SIG-M5 treated with dmso at 0.1 percent for 504 hours (cell line): ENCODE measurements around the gene INS.

Source experiments
- DNase-seq: peaks from one replicate; lab custom pipeline; 2025; ENCODE audit not compliant: unreplicated experiment; lab: John Stamatoyannopoulos, UW

The INS gene

DNA sequence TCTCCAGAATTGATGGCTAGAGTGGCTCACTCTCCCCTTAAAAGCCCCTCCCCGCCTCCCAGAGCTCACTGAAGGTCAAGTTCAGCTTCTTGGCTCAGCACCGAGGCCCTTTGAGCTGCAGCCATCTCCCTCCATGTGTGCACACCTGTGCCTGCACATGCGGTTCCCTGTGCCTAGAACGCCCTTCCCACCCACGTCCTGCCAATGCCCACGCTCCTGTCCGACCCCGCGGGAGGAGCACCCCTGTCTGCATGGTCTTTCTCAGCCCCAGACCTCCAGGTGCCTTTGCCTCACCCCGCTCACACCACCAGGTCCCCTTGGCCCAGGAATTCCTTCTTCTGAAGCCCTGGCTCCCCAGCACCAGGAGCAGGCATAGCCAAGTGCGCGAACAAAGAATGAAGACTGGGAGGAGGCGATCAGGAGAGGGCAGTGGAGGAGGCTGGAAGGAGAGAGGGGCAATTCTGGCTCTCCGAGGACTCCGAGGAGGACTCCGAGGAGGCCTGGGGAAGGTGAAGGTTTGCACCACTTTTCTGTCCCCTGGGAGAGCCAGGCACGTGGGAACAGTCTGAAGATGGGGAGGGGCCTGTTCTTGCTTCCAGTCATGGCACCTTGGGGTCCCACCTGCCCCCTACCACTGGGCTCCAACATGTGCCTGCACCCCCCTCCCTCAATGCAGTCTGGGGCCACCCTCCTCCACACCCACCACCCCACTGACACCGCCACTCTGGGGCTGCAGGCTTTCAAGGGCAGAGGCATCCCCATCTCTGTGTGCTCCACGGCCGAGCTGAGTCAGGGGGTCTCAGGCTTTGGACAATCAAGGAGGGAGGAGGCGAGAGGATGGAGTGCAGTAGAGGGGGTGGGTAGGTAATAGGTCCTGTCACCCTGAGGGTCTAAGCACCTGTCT lies 39.5 kb downstream of the INS start:
- no peak for DNase-seq

DNA sequence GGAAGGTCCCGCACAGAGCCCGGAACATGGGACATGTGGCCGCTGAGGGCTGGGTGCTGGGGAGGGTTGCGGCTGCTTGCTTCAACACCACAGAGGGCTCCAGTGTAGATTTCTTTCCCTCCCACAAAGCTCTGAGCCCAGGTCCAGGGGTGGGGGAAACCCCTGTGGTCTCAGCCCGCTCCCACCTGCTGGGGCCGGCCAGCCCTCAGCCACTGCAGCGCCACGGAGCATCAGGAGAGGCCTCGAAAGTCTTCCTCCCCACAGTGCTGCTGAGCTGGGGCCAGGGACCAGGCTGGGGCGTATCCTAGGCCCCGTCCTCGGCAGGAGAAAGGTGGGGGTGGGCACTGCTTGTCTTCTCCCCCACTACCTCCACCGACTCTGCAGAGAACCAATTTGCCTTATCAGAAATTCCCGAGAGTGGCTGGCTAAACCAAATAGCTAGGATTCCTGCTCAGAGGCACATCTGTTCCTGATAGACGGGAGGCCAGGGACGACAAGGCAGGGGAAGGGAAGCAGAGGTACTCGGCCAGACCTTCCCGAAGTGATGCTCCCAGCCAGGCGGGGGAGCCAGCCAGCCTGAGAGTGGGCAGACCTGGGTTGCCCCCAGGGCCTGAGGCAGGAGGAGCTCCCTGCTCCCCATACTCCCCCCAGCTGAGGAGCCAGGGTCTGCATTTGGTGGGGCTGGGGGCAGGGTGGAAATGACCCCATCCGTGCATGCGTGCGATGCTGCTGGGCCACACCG lies 40.5 kb downstream of the INS start:
- DNase-seq = no peak

DNA sequence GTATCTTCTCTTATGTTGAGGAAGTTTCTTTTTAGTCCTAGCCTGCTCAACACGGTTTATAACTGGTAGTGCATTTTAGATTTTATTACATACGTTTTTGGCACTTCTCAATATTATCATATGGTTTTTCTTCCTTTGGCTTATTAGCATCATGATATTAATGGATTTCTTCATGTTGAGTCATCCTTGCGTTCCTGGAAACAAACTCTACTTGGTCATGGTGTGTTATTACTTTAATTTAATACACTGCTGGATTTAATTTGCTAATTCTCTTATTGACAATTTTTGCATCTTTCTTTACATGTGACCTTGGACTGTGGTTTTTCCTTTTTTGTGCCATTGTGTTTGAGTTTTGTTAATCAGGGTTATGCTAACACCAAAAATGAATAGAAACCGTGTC lies 42.3 kb downstream of the INS start:
- DNase-seq = no peak

DNA sequence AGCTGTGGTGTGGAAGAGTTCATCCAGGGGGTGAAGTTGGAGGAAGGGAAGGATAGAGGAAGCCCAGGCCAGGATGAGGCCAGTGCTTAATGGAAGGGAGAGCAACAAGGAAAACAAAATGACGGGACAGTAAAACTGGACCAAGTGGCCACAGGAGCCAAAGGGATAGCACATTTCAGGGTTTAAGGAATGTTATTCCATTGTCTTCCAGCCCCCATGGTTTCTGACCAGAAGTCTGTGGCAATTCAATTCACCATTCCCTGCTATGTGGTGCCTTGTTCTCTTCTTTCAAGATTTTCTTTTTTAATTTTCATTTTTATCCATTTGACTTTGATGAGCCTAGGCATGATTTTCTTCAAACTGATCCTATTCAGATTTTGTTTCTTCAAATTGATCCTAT lies 44.3 kb downstream of the INS start:
- DNase-seq = no peak

DNA sequence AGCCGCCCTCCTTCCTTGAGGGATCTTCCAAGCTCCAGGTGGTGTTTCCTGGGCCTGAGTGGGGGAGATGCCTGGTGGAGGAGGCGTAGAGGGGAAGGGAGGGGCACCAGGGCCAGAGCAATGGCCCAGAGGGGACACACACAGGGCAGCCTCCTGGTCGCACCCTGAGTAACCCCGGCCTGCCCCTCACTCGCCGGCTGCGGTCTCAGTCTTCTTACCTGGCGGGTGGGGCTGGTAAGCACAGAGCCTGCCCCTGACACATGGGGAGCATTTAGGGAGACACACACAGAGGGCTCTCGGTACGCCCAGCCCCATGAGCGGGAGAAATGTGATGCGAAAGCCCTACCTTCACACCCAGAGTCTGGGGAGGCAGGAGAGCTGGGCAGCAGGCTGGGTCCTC lies 45.7 kb downstream of the INS start:
- DNase-seq = no peak

DNA sequence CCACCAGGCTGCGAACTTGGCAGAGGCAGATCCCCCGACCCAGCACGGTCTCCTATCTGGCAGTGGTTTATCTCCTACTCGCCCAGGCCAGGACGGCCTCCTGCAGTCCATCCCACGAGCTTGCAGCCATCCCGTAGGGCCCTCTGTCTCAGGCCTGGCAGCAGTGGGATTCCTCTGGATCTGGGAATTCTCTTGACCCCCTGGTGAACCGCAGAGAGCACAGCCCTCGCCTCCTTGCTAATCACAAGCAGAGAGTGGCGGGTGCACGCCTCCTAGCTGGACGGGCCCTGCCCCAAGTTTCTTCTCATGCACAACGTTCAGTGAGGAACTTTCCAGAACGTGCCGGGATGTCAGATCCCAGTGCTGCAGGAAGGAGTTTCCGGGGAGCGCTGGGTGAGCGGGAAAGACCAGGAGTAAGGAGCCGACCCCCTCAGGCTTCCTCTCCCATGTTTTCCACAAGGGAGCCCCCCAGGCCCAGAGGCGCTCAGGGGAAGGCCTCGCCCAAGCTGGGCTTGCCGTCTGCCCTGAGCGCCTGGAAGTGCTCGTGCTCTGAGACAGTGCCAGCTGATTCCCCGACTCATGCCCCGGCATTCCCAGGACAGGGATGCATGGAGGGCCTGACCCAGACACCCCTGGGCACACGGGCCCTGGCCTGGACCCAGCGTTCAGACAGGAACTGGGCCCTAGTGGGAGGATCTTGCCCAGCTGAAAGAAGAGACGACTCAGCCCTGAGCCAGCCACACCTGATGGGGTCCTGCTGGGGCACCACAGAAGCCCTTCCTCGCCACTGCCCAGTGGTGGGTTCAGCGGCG lies 46.4 kb downstream of the INS start:
- DNase-seq = no peak

DNA sequence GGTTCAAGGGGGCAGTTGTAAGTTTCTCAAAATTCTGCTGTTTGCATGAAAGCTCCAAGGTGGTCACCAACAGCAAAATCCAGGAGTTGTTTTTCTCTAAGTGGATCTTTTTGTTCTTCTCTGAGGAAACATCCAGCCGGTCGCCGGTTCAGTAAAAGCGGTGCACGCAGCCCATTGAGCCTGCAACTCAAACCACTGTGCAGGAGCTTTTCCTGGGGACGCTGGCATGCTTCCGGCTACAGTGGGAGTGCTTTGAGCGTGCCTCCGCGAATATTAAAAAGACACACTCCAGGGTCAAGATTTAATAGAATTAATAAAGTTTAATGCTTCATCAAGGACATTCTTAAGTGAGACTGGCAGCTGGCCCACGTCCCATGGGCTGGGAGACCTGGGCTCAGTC lies 47.2 kb downstream of the INS start:
- DNase-seq = no peak

DNA sequence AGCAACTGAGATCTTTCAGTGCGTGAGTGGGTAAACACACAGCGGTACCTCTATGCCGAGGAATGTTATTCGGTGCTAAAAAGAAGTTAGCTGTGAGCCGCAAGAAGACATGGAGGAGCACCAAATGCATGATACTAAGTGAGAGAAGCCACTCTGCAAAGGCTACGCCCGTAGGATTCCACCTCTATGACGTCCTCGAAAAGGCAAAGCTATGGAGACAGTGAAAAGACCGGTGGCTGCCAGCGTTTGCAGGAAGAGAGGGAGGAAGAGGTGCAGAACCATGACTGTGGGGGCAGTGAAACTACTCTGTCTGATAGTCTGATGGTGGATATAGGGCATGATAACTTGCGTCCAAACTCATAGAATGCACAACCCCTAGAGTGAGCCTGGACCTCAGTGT lies 50.5 kb downstream of the INS start:
- no peak for DNase-seq
